ENCODE data around the gene CDYL2.

DNA sequence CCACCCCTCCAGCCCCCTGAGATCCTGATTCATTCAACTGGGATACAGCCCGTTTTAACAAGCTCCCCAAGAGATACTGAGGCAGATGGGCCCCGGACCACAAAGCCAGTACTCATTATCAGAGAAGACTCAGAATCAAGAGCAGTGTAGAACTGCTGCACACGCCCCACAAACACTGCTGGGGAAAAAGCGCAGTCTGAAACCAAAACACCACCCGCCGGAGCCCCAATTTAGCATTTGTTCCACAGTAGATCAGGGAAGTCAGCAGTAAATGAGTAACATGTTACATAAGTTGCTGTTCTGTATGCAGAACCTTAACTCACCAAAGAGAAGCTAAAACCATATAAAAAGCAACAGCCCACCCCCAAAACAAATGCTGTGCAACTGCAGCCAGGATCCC, 123.6 kb downstream of the CDYL2 start:
- TF ChIP-seq POLR2A (IDR thresholded peaks at IDR 0.05) (no peak), CTCF (IDR thresholded peaks at IDR 0.05) (no peak), EP300 (IDR thresholded peaks at IDR 0.05) (no peak)
